IMR-90 (cell line): ENCODE results near the gene RIMOC1. TPM values are rescaled to one million over a fixed set of nuclear protein-coding genes. Genes with fewer than 3 reads are reported as not detected.

Experiments
- ATAC-seq: fragments of 200-7000 bp; cut with Tn5 transposase; 2 replicates; pipeline ENCODE4 v1.9.1; 2020; ENCODE audit warnings: low read depth, mild to moderate bottlenecking, moderate library complexity
- BruUV-seq: library from RNA; stranded (reverse); fragments of 400-500 nt; replicated peaks from 2 replicates; lab custom pipeline; 2021; lab: Mats Ljungman, UMichigan
- CTCF ChIA-PET: fragments of 300-600 bp; formaldehyde crosslinking; extraction: SDS; loops from one replicate; lab custom pipeline; 2021; ENCODE audit warnings: antibody characterized with exemption; lab: Yijun Ruan, JAX
- POLR2A ChIA-PET: fragments of 300-600 bp; sonication (Branson Sonifier 250); formaldehyde crosslinking; loops from one replicate; lab custom pipeline; 2022; ENCODE audit warnings: antibody characterized with exemption; ENCODE audit not compliant: unreplicated experiment; lab: Charles Lee
- DNase-seq: peaks from one replicate; pipeline ENCODE4 v3.0.0; 2013
- H2AFZ ChIP-seq: replicated peaks from 2 replicates; pipeline ENCODE3; 2013; ENCODE audit warnings: low read length, mild to moderate bottlenecking; ENCODE audit not compliant: poor library complexity
- H2AK5ac ChIP-seq: 2 replicates; pipeline ENCODE4 v1.6.1; 2013; ENCODE audit warnings: low read depth, low read length, inconsistent platforms
- H2AK9ac ChIP-seq: replicated peaks from 2 replicates; pipeline ENCODE3; 2013; ENCODE audit warnings: mild to moderate bottlenecking, low read depth, low read length, moderate library complexity; ENCODE audit not compliant: poor library complexity
- H2BK120ac ChIP-seq: 2 replicates; pipeline ENCODE4 v1.6.1; 2013; ENCODE audit warnings: low read depth, low read length, inconsistent platforms
- H2BK15ac ChIP-seq: 3 replicates; pipeline ENCODE4 v1.6.1; 2013; ENCODE audit warnings: low read depth, low read length, inconsistent platforms
- H2BK20ac ChIP-seq: 2 replicates; pipeline ENCODE4 v1.6.1; 2013; ENCODE audit warnings: low read depth, mild to moderate bottlenecking, inconsistent platforms, low read length, moderate library complexity
- H2BK5ac ChIP-seq: 2 replicates; pipeline ENCODE4 v1.6.1; 2013; ENCODE audit warnings: mild to moderate bottlenecking, low read depth, low read length, inconsistent platforms; ENCODE audit not compliant: poor library complexity, severe bottlenecking
- H3K14ac ChIP-seq: replicated peaks from 2 replicates; pipeline ENCODE4 v1.6.1; 2013; ENCODE audit warnings: low read depth, low read length, inconsistent platforms
- H3K18ac ChIP-seq: 2 replicates; pipeline ENCODE4 v1.6.1; 2013; ENCODE audit warnings: low read depth, low read length, control low read depth
- H3K23ac ChIP-seq: 2 replicates; pipeline ENCODE4 v1.6.1; 2013; ENCODE audit warnings: low read depth, low read length, inconsistent platforms
- H3K27ac ChIP-seq: 2 replicates; pipeline ENCODE4 v1.5.1; 2013; ENCODE audit warnings: mild to moderate bottlenecking, control low read depth, low read length; ENCODE audit not compliant: insufficient read depth
- H3K27me3 ChIP-seq: 2 replicates; pipeline ENCODE4 v1.6.1; 2013; ENCODE audit warnings: low read length; ENCODE audit not compliant: control insufficient read depth, insufficient read depth
- H3K36me3 ChIP-seq: 2 replicates; pipeline ENCODE4 v1.6.1; 2013; ENCODE audit warnings: low read length, mixed read lengths; ENCODE audit not compliant: control insufficient read depth, insufficient read depth
- H3K4ac ChIP-seq: 2 replicates; pipeline ENCODE4 v1.6.1; 2013; ENCODE audit warnings: low read depth, low read length, inconsistent platforms
- H3K4me1 ChIP-seq: 2 replicates; pipeline ENCODE4 v1.6.1; 2013; ENCODE audit warnings: low read length, mixed read lengths; ENCODE audit not compliant: control insufficient read depth, insufficient read depth
- H3K4me2 ChIP-seq: 2 replicates; pipeline ENCODE4 v1.6.1; 2013; ENCODE audit warnings: low read depth, mild to moderate bottlenecking, control low read depth, low read length, moderate library complexity
- H3K4me3 ChIP-seq: 2 replicates; pipeline ENCODE4 v1.5.1; 2013; ENCODE audit warnings: low read depth, mild to moderate bottlenecking, control low read depth, low read length, moderate library complexity; ENCODE audit not compliant: insufficient read depth
- H3K56ac ChIP-seq: 2 replicates; pipeline ENCODE4 v1.6.1; 2013; ENCODE audit warnings: low read length, inconsistent platforms; ENCODE audit not compliant: insufficient read depth; ENCODE audit errors: extremely low read depth
- H3K79me1 ChIP-seq, 2 experiments: 2 replicates each; pipeline ENCODE4 v1.6.1; 2013; ENCODE audit warnings: low read length in 2 of 2, inconsistent platforms in 1 of 2, low read depth in 1 of 2
- H3K9ac ChIP-seq: 2 replicates; pipeline ENCODE4 v1.6.1; 2013; ENCODE audit warnings: low read depth, low read length, control low read depth
- H3K9me1 ChIP-seq: 2 replicates; pipeline ENCODE4 v1.6.1; 2013; ENCODE audit warnings: low read length, inconsistent platforms; ENCODE audit not compliant: insufficient read depth
- H3K9me3 ChIP-seq: 2 replicates; pipeline ENCODE4 v1.6.1; 2013; ENCODE audit warnings: low read length; ENCODE audit not compliant: control insufficient read depth, insufficient read depth
- H4K20me1 ChIP-seq: 2 replicates; pipeline ENCODE4 v1.6.1; 2013; ENCODE audit warnings: low read length, inconsistent platforms; ENCODE audit not compliant: insufficient read depth
- H4K5ac ChIP-seq: 2 replicates; pipeline ENCODE4 v1.6.1; 2013; ENCODE audit warnings: mild to moderate bottlenecking, low read depth, low read length, control low read depth
- H4K8ac ChIP-seq, 2 experiments: 2 replicates each; pipeline ENCODE4 v1.6.1; 2013; ENCODE audit warnings: low read depth in 2 of 2, low read length in 2 of 2, control low read depth in 1 of 2, inconsistent platforms in 1 of 2
- H4K91ac ChIP-seq: 2 replicates; pipeline ENCODE4 v1.6.1; 2013; ENCODE audit warnings: low read depth, low read length, inconsistent platforms; ENCODE audit not compliant: insufficient read depth
- MAFK ChIP-seq: IDR thresholded peaks from 2 replicates; pipeline ENCODE4 v1.6.1; 2012; ENCODE audit warnings: low read depth, low read length, improper control_type of control experiment
- POLR2A ChIP-seq: IDR thresholded peaks from 2 replicates; pipeline ENCODE4 v1.6.1; 2012; ENCODE audit warnings: mild to moderate bottlenecking, low read depth, low read length
- dilution Hi-C: fragments of 300-500 bp; cut with HindIII; formaldehyde crosslinking; loops from one replicate; pipeline ENCODE4 v1.14.3; 2018; ENCODE audit warnings: low sequenced_read_pairs; ENCODE audit not compliant: unreplicated experiment
- in situ Hi-C: fragments of 300-500 bp; cut with MboI; formaldehyde crosslinking; loops from 3 replicates; pipeline ENCODE4 v1.14.3; 2019; ENCODE audit warnings: low sequenced_read_pairs, inconsistent platforms, mixed read lengths
- intact Hi-C: fragments of 100-400 bp; cut with micrococcal nuclease; formaldehyde crosslinking; loops from 2 replicates; pipeline ENCODE4 v1.10.0; 2022
- polyA plus RNA-seq, 3 experiments: library from polyadenylated mRNA; depleted of rRNA; stranded (reverse); fragments of >200 nt; gene quantifications; 2 replicates each; pipeline ENCODE4 v1.2.3, GENCODE V29; 2012; ENCODE audit warnings: low replicate concordance in 1 of 3
- total RNA-seq: library from RNA; depleted of rRNA; stranded (reverse); fragments of >200 nt; gene quantifications from 2 replicates; pipeline ENCODE4 v1.2.3, GENCODE V29; 2012

Gene RIMOC1
- total and polyA plus RNA-seq, 2 of the 4 experiments (the other 2 are of a cell fraction): 4.1 to 9.0 TPM

DNA sequence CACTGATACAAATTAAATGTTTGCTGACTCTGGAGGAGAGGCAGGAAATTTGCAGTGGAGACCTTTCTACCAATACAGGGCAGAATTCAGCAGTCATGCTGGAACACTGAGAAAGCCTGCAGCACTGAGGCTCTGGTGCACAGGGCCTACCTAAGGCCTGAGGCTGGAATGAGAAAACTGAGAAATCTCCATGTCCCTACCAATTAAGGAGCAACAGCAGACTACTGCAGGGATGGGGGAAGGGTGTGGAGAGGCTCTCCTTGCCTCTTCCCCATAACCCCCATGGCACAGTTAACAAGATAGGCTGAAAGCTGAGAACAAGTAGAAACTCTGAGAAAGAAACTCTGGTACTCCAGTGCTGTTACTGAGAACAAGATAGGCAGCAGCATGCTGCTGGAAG, 31.4 kb downstream of the RIMOC1 start:
- POLR2A ChIA-PET: no interaction called here
- Histone ChIP-seq H3K56ac (no peak overlapping the region), H3K27me3 (no peaks in the 10 kb centered on the region), H2AK9ac (no peak overlapping the region), H3K14ac (no peak overlapping the region), H3K23ac (no peak overlapping the region), H2AFZ (no peak overlapping the region), H3K9me3 (no peaks in the 10 kb centered on the region), H4K91ac (no peak overlapping the region), H3K27ac (no peak overlapping the region), H2BK5ac (no peak overlapping the region), H4K8ac (no peak overlapping the region), H2BK120ac (no peak overlapping the region), H3K4me3 (no peak overlapping the region), H3K36me3 (0 out of 2 replicates have a peak, but pooled peaks cover 5% of the 10 kb centered on the region), H4K20me1 (no peaks in the 10 kb centered on the region), H2BK20ac (no peak overlapping the region), H3K79me1 (no peaks in the 10 kb centered on the region), H2AK5ac (no peak overlapping the region), H3K18ac (no peak overlapping the region), H3K4ac (no peak overlapping the region), H4K5ac (no peak overlapping the region), H3K4me2 (no peak overlapping the region), H3K4me1 (no peaks in the 10 kb centered on the region), H2BK15ac (no peak overlapping the region), H3K9ac (no peak overlapping the region), H3K9me1 (no peaks in the 10 kb centered on the region)
- CTCF ChIA-PET: no interaction called here
- ATAC-seq: no peak
- dilution Hi-C loops (no loop called here), intact Hi-C loops (no loop called here), in situ Hi-C loops (no loop called here)
- TF ChIP-seq POLR2A (no peak), MAFK (no peak)
- BruUV-seq: no TSS peak
- DNase-seq: no peak
